ENCODE data around the gene SERPINE1.
"Not testable (repeated sequence)": the region's sequence is repeated elsewhere in the genome, so short reads cannot be mapped to it uniquely, and the experiment has no call there.

Gene SERPINE1

GRCh38 chr7:101103701-101104100 lies 23.2 kb upstream of the SERPINE1 start:
- DNase-seq = not testable (repeated sequence)

- DNase-seq = no peak
These were observed 22.7 kb upstream of the SERPINE1 start for GRCh38 chr7:101104193-101104713.

GRCh38 chr7:101104799-101105198 lies 22.1 kb upstream of the SERPINE1 start:
- DNase-seq = no peak

- not testable (repeated sequence) for DNase-seq
These were observed 21.7 kb upstream of the SERPINE1 start for GRCh38 chr7:101105248-101105647.

GRCh38 chr7:101106386-101106785 lies 20.5 kb upstream of the SERPINE1 start:
- DNase-seq = no peak

GRCh38 chr7:101108330-101108857 lies 18.5 kb upstream of the SERPINE1 start:
- DNase-seq = no peak

- no peak for DNase-seq
These were observed 17.9 kb upstream of the SERPINE1 start for GRCh38 chr7:101108961-101109360.

- DNase-seq = no peak
These were observed 17.5 kb upstream of the SERPINE1 start for GRCh38 chr7:101109368-101109767.

GRCh38 chr7:101111261-101111660 lies 15.6 kb upstream of the SERPINE1 start:
- DNase-seq = no peak

- no peak for DNase-seq
These were observed 14.7 kb upstream of the SERPINE1 start for GRCh38 chr7:101112233-101112632.

- not testable (repeated sequence) for DNase-seq
These were observed 13.8 kb upstream of the SERPINE1 start for GRCh38 chr7:101113140-101113539.

- no peak for DNase-seq
These were observed 13.1 kb upstream of the SERPINE1 start for GRCh38 chr7:101113836-101114235.

- no peak for DNase-seq
These were observed 12.4 kb upstream of the SERPINE1 start for GRCh38 chr7:101114492-101114891.

GRCh38 chr7:101115215-101115614 lies 11.7 kb upstream of the SERPINE1 start:
- DNase-seq = no peak

GRCh38 chr7:101116898-101117297 lies 10.0 kb upstream of the SERPINE1 start:
- no peak for DNase-seq

- DNase-seq = no peak
These were observed 8.0 kb upstream of the SERPINE1 start for GRCh38 chr7:101118856-101119255.

- no peak for DNase-seq
These were observed 7.0 kb upstream of the SERPINE1 start for GRCh38 chr7:101119876-101120275.

- DNase-seq = no peak
These were observed 6.6 kb upstream of the SERPINE1 start for GRCh38 chr7:101120315-101120714.

- DNase-seq = not testable (repeated sequence)
These were observed 5.3 kb upstream of the SERPINE1 start for GRCh38 chr7:101121631-101121990.

- no peak for DNase-seq
These were observed 4.6 kb upstream of the SERPINE1 start for GRCh38 chr7:101121991-101122932.

- no peak for DNase-seq
These were observed 3.8 kb upstream of the SERPINE1 start for GRCh38 chr7:101122933-101123702.

- DNase-seq = no peak
These were observed 3.2 kb upstream of the SERPINE1 start for GRCh38 chr7:101123703-101124068.

- DNase-seq = no peak
These were observed 2.4 kb upstream of the SERPINE1 start for GRCh38 chr7:101124376-101125056.

Data from activated naive CD4-positive, alpha-beta T cell (primary cell).